GM12891 (cell line): ENCODE data around the gene SMIM38.

Experiments used
- POLR2AphosphoS5 ChIP-seq: IDR thresholded peaks from 2 replicates; pipeline ENCODE4 v1.6.1; 2011; ENCODE audit warnings: low read depth, low read length, control low read depth
- TAF1 ChIP-seq: IDR thresholded peaks from 2 replicates; pipeline ENCODE4 v1.6.1; 2011; ENCODE audit warnings: low read depth, low read length, control low read depth

DNA sequence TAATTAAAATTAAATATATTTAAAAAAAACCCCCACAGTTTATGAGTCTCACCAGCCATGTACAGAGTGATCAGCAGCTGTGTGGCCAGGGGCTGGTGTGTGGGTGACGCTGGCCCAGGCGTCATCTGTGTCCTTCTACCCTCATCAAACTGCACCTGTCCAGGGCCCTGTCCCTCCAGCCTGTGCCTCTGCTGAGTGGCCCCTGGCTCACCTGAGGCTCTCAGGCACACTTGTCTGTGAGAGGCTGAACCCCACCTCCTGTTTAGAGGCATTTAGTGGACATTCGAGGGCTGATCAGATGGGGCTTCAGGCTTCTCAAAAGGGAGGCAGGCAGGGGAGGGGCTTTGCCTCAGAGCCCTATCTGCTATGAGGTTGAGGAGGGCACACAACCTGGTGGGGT is 29.9 kb upstream of the SMIM38 start:
- TF ChIP-seq POLR2AphosphoS5 (no peak), TAF1 (no peak)
